PC-3 (cell line): ENCODE results near the gene LTBP1. TPM values are rescaled to one million over a fixed set of nuclear protein-coding genes. Genes with fewer than 3 reads are reported as not detected.

Experiments
- ATAC-seq: fragments of 200-7000 bp; cut with Tn5 transposase; 2 replicates; pipeline ENCODE4 v1.9.1; 2020; ENCODE audit warnings: mild to moderate bottlenecking, moderate library complexity
- BruUV-seq: library from RNA; stranded (reverse); fragments of 400-500 nt; replicated peaks from 2 replicates; lab custom pipeline; 2021; lab: Mats Ljungman, UMichigan
- CTCF ChIA-PET: fragments of 300-600 bp; sonication (Branson Sonifier 250); formaldehyde crosslinking; loops from one replicate; lab custom pipeline; 2022; ENCODE audit warnings: antibody characterized with exemption; lab: Charles Lee
- POLR2A ChIA-PET: fragments of 300-600 bp; sonication (Branson Sonifier 250); formaldehyde crosslinking; loops from one replicate; lab custom pipeline; 2022; ENCODE audit warnings: antibody characterized with exemption; ENCODE audit not compliant: unreplicated experiment; lab: Charles Lee
- DNase-seq: peaks from one replicate; pipeline ENCODE4 v3.0.0-alpha.2; 2015
- H2AFZ ChIP-seq: fragments of 300-600 bp; sonication (generic); 2 replicates; pipeline ENCODE4 v1.6.0; 2016; ENCODE audit warnings: antibody characterized with exemption, low read length
- H3F3A ChIP-seq: fragments of 300-600 bp; sonication (generic); one replicate; pipeline ENCODE4 v1.6.0; 2017; ENCODE audit warnings: antibody characterized with exemption, low read length, control low read depth, mild to moderate bottlenecking; ENCODE audit not compliant: unreplicated experiment
- H3K27ac ChIP-seq: fragments of 300-600 bp; sonication (generic); 2 replicates; pipeline ENCODE4 v1.5.1; 2016; ENCODE audit warnings: mild to moderate bottlenecking, low read length
- H3K27me3 ChIP-seq: fragments of 300-600 bp; sonication (generic); 2 replicates; pipeline ENCODE4 v1.6.1; 2016; ENCODE audit warnings: low read length, mixed read lengths
- H3K36me3 ChIP-seq: fragments of 300-600 bp; sonication (generic); 2 replicates; pipeline ENCODE4 v1.6.1; 2016; ENCODE audit warnings: low read depth, mixed run types, low read length, mixed read lengths
- H3K4me1 ChIP-seq: fragments of 300-600 bp; sonication (generic); 2 replicates; pipeline ENCODE4 v1.5.1; 2016; ENCODE audit warnings: low read length; ENCODE audit not compliant: insufficient read depth
- H3K4me2 ChIP-seq: fragments of 300-600 bp; sonication (generic); 2 replicates; pipeline ENCODE4 v1.6.0; 2016; ENCODE audit warnings: low read length
- H3K4me3 ChIP-seq: fragments of 300-600 bp; sonication (generic); 2 replicates; pipeline ENCODE4 v1.5.1; 2016; ENCODE audit warnings: mild to moderate bottlenecking, low read length, mixed read lengths
- H3K79me2 ChIP-seq: fragments of 300-600 bp; sonication (generic); 2 replicates; pipeline ENCODE4 v1.6.1; 2017; ENCODE audit warnings: low read length, mixed read lengths
- H3K9ac ChIP-seq: fragments of 300-600 bp; sonication (generic); 2 replicates; pipeline ENCODE4 v1.6.0; 2016; ENCODE audit warnings: mild to moderate bottlenecking, low read length
- H3K9me2 ChIP-seq: fragments of 300-600 bp; sonication (generic); replicated peaks from 2 replicates; pipeline ENCODE4 v1.6.1; 2016; ENCODE audit warnings: mixed run types, low read length, mixed read lengths
- H3K9me3 ChIP-seq: fragments of 300-600 bp; sonication (generic); 2 replicates; pipeline ENCODE4 v1.6.1; 2016; ENCODE audit warnings: low read length, mixed read lengths
- H4K20me1 ChIP-seq: fragments of 300-600 bp; sonication (generic); 2 replicates; pipeline ENCODE4 v1.6.1; 2016; ENCODE audit warnings: low read length, mixed read lengths
- EZH2 ChIP-seq: fragments of 300-600 bp; sonication (generic); IDR thresholded peaks from one replicate; pipeline ENCODE4 v1.6.1; 2017; ENCODE audit warnings: antibody characterized with exemption, mild to moderate bottlenecking, low read length; ENCODE audit not compliant: unreplicated experiment
- EZH2phosphoT487 ChIP-seq: fragments of 300-600 bp; sonication (generic); IDR thresholded peaks from 2 replicates; pipeline ENCODE4 v1.6.1; 2018; ENCODE audit warnings: mild to moderate bottlenecking, antibody characterized with exemption, low read length, borderline replicate concordance
- intact Hi-C: fragments of 100-400 bp; cut with micrococcal nuclease; formaldehyde crosslinking; loops from 2 replicates; pipeline ENCODE4 v1.9.0; 2023
- total RNA-seq: library from RNA; depleted of rRNA; stranded (reverse); fragments of >200 nt; gene quantifications from 2 replicates; pipeline ENCODE4 v1.2.3, GENCODE V29; 2014
- TF ChIP-seq, protein P1 (sequence below): fragments of 300-600 bp; sonication (generic); conservative IDR thresholded peaks from 2 replicates; pipeline ENCODE4 v1.5.1; 2017; ENCODE audit warnings: antibody characterized with exemption, low read depth, mild to moderate bottlenecking, low read length

Gene LTBP1
- total RNA-seq, 1 experiment from 2014 or later, result 45.9 TPM

DNA sequence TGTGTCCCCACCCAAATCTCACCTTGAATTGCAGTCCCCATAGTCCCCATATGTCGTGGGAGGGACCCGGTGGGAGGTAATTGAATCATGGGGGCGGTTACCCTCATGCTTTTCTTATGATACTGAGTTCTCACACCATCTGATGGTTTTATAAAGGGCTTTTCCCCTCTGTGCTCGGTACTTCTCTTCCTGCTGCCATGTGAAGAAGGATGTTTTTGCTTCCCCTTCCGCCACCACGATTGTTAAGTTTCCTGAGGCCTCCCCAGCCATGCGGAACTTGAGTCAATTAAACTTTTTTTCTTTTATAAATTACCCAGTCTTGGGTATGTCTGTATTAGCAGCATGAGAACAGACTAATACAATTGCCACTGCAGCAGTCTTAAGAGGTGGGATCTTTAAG is 134.9 kb downstream of the LTBP1 start:
- CTCF ChIA-PET, result no interaction called here
- Histone ChIP-seq H3K9me3 (no peaks in the 10 kb centered on the region), H3K27ac (no peak overlapping the region), H3K4me1 (no peaks in the 10 kb centered on the region), H3K4me3 (no peak overlapping the region), H3F3A (no peaks in the 10 kb centered on the region), H3K9ac (no peak overlapping the region), H2AFZ (no peak overlapping the region), H3K36me3 (no peaks in the 10 kb centered on the region), H3K4me2 (no peak overlapping the region), H3K79me2 (no peaks in the 10 kb centered on the region), H4K20me1 (no peaks in the 10 kb centered on the region), H3K27me3 (no peaks in the 10 kb centered on the region), H3K9me2 (no peaks in the 10 kb centered on the region)
- no peak for ATAC-seq
- TF ChIP-seq EZH2, result no peak
- no peak for TF ChIP-seq EZH2phosphoT487
- TF ChIP-seq, protein P1, sequence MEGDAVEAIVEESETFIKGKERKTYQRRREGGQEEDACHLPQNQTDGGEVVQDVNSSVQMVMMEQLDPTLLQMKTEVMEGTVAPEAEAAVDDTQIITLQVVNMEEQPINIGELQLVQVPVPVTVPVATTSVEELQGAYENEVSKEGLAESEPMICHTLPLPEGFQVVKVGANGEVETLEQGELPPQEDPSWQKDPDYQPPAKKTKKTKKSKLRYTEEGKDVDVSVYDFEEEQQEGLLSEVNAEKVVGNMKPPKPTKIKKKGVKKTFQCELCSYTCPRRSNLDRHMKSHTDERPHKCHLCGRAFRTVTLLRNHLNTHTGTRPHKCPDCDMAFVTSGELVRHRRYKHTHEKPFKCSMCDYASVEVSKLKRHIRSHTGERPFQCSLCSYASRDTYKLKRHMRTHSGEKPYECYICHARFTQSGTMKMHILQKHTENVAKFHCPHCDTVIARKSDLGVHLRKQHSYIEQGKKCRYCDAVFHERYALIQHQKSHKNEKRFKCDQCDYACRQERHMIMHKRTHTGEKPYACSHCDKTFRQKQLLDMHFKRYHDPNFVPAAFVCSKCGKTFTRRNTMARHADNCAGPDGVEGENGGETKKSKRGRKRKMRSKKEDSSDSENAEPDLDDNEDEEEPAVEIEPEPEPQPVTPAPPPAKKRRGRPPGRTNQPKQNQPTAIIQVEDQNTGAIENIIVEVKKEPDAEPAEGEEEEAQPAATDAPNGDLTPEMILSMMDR, result no peak
- POLR2A ChIA-PET, result no interaction called here
- BruUV-seq, result no TSS peak
- intact Hi-C loops, result no loop called here
- DNase-seq, result no peak

DNA sequence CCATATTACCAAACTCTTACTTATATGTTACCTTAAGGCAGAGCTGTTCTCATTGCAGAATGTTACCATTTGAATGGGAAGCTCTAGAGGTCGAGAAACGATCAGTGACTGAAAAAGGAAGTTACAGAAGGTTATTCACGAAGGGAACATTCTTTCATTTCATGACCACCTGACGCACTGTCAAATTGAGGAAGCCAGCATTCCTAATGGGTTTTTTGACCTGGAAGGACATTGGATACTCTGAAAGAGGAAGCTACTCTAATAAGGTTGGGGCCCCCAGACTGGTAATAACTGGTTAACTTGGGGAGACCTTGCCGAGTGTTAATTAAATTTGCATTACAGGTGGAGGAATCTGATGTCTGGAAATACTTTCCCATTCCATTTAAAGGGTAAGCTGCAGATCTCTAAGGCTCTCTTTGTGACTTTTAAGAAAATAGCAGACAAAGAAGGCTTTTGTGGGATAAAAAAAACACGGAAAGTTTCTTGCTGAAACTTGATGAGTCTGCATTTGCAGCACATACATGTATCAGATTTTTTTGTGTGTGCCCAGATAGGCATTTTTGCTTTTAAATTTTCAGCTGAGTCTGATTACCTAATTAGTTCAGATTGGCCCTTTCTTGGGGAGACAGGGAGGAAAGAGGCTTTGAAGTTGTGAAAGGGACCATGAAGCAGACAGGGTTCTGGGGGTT is 137.1 kb downstream of the LTBP1 start:
- no peaks in the 10 kb centered on the region for H4K20me1 ChIP-seq
- no peaks in the 10 kb centered on the region for H3K9me3 ChIP-seq
- no peaks in the 10 kb centered on the region for H3K27me3 ChIP-seq
- no peaks in the 10 kb centered on the region for H3K36me3 ChIP-seq
- ATAC-seq (no peak), DNase-seq (no peak)
- no peak overlapping the region for H3K27ac ChIP-seq
- H3K4me2 ChIP-seq, result no peak overlapping the region
- H3K79me2 ChIP-seq, result no peaks in the 10 kb centered on the region
- peaks cover 9% of the 10 kb centered on the region for H3K4me1 ChIP-seq
- H2AFZ ChIP-seq, result no peak overlapping the region
- intact Hi-C loops, result no loop called here
- no peaks in the 10 kb centered on the region for H3K9me2 ChIP-seq
- no peaks in the 10 kb centered on the region for H3F3A ChIP-seq
- CTCF ChIA-PET, result interaction anchor here (0.6 kb wide), 1 partner anchor 69 kb away, joined by 3 read pairs; no protein-coding TSS in a partner anchor
- BruUV-seq, result no TSS peak
- H3K9ac ChIP-seq, result no peak overlapping the region
- TF ChIP-seq EZH2phosphoT487, result no peak
- TF ChIP-seq, protein P1, result no peak
- TF ChIP-seq EZH2, result no peak
- POLR2A ChIA-PET, result no interaction called here
- no peak overlapping the region for H3K4me3 ChIP-seq

DNA sequence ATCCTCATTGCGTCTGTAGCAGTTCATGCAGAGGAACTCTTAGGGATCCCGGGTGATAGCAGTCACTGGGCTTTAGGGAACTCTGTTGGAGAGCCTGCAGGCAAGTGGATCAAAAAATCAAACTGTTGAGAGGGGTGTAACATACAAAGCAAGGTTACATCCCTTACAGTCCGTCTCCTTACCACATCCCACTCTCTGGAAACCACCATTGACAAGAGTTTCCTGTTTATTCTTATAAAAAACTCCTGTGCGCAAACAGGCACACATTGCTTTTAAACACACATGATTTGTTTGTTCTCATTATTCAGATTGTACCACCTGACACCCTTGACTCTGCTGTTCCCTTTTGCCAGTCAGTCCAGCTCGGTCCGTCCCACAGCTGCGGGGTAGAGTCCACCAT is 137.7 kb downstream of the LTBP1 start:
- intact Hi-C loops, result no loop called here

More for the DNA sequence above, 137.7 kb downstream of the LTBP1 start:
- Histone ChIP-seq H3K4me3 (no peak overlapping the region), H3K4me1 (peaks cover 9% of the 10 kb centered on the region), H3K4me2 (no peak overlapping the region), H3K27me3 (no peaks in the 10 kb centered on the region), H4K20me1 (no peaks in the 10 kb centered on the region), H3K36me3 (no peaks in the 10 kb centered on the region), H2AFZ (no peak overlapping the region), H3K27ac (no peak overlapping the region), H3K79me2 (no peaks in the 10 kb centered on the region), H3F3A (no peaks in the 10 kb centered on the region), H3K9me3 (no peaks in the 10 kb centered on the region), H3K9me2 (no peaks in the 10 kb centered on the region), H3K9ac (no peak overlapping the region)
- BruUV-seq, result no TSS peak
- no peak for TF ChIP-seq EZH2
- TF ChIP-seq, protein P1, result no peak
- DNase-seq (no peak), ATAC-seq (no peak)
- CTCF ChIA-PET, result no interaction called here
- POLR2A ChIA-PET, result no interaction called here
